Keratinocyte (primary cell): ENCODE measurements around the gene OR2A5.

ENCODE experiments used
- EZH2 ChIP-seq: IDR thresholded peaks from one replicate; pipeline ENCODE4 v1.6.1; 2012; ENCODE audit warnings: inconsistent platforms, mild to moderate bottlenecking, low read length, moderate library complexity
- TF ChIP-seq, protein P1 (sequence below), 3 experiments: IDR thresholded peaks in 1 of 3; conservative IDR thresholded peaks in 1 of 3; optimal IDR thresholded peaks in 1 of 3; 2 replicates in 2 of 3; 3 replicates in 1 of 3; pipeline versions ENCODE3 to v1.5.1; 2011; ENCODE audit warnings: low read length in 3 of 3, mild to moderate bottlenecking in 3 of 3, moderate library complexity in 2 of 3, control low read depth in 1 of 3, inconsistent platforms in 1 of 3; ENCODE audit not compliant: insufficient read depth in 2 of 3; ENCODE audit errors: extremely low read depth in 1 of 3

DNA sequence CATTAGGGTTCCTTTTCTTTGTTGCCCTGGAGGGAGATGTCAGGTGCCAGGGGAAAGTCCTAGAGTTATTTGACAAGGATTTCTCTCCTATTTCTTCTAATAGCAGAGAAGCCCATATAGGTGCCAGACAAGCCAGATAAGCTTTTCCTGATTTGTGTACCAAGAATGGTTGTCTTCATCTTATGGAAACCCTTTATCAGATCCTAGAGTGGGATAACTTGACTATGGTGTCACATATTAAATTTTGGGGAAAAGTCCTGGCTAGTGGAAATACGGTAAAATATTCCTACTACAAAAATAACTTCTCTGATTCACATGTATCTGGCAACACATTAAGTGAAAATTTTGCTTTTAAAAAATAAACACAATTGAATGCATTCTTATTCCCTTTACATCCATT lies 38.5 kb downstream of the OR2A5 start:
- TF ChIP-seq EZH2: no peak
- TF ChIP-seq, protein P1, sequence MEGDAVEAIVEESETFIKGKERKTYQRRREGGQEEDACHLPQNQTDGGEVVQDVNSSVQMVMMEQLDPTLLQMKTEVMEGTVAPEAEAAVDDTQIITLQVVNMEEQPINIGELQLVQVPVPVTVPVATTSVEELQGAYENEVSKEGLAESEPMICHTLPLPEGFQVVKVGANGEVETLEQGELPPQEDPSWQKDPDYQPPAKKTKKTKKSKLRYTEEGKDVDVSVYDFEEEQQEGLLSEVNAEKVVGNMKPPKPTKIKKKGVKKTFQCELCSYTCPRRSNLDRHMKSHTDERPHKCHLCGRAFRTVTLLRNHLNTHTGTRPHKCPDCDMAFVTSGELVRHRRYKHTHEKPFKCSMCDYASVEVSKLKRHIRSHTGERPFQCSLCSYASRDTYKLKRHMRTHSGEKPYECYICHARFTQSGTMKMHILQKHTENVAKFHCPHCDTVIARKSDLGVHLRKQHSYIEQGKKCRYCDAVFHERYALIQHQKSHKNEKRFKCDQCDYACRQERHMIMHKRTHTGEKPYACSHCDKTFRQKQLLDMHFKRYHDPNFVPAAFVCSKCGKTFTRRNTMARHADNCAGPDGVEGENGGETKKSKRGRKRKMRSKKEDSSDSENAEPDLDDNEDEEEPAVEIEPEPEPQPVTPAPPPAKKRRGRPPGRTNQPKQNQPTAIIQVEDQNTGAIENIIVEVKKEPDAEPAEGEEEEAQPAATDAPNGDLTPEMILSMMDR (optimal IDR thresholded peaks at IDR 0.05 in 1 of 3, IDR thresholded peaks at IDR 0.05 in 1 of 3, conservative IDR thresholded peaks at IDR 0.05 in 1 of 3; ENCODE audit: extremely low read depth in 1 of 3, insufficient read depth in 2 of 3, low read length in 3 of 3): no peak
